Chondrocyte (in vitro differentiated cells): ENCODE data around the gene PRR18. TPM values are rescaled to one million over a fixed set of nuclear protein-coding genes. Genes with fewer than 3 reads are reported as not detected.

Experiments used
- DNase-seq: peaks from one replicate; pipeline ENCODE4 v3.0.0; 2021; ENCODE audit warnings: mixed read lengths, low spot score
- H3K27ac Mint-ChIP-seq: one replicate; pipeline ENCODE4 v1.8.0; 2021; ENCODE audit warnings: mild to moderate bottlenecking, moderate library complexity, mixed read lengths; ENCODE audit not compliant: unreplicated experiment
- H3K27me3 Mint-ChIP-seq: 2 replicates; pipeline ENCODE4 v1.8.0; 2021; ENCODE audit warnings: low read depth, mixed read lengths
- H3K36me3 Mint-ChIP-seq: 2 replicates; pipeline ENCODE4 v1.8.0; 2021; ENCODE audit warnings: low read depth, mixed read lengths
- H3K4me1 Mint-ChIP-seq: 2 replicates; pipeline ENCODE4 v1.8.0; 2021; ENCODE audit warnings: low read depth, mild to moderate bottlenecking, mixed read lengths
- H3K4me3 Mint-ChIP-seq: one replicate; pipeline ENCODE4 v1.8.0; 2021; ENCODE audit warnings: mild to moderate bottlenecking, moderate library complexity, mixed read lengths; ENCODE audit not compliant: unreplicated experiment
- H3K9me3 Mint-ChIP-seq: 2 replicates; pipeline ENCODE4 v1.8.0; 2021; ENCODE audit warnings: low read depth, mixed read lengths
- total RNA-seq: library from RNA; stranded (reverse); gene quantifications from 3 replicates; pipeline ENCODE4 v1.2.1, GENCODE V29; 2021
- TF ChIP-seq, protein P1 (sequence below): fragments of 200-600 bp; sonication (generic); IDR thresholded peaks from 2 replicates; pipeline ENCODE4 v1.5.0; 2021; ENCODE audit warnings: antibody characterized with exemption, mild to moderate bottlenecking, moderate library complexity

PRR18 gene
- total RNA-seq, 1 donor from 2014 or later: 0.70 TPM

GRCh38 chr6:166277018-166277417 lies 31.2 kb downstream of the PRR18 start:
- peaks cover 45% of the 10 kb centered on the region for H3K27me3 Mint-ChIP-seq
- no peaks in the 10 kb centered on the region for H3K9me3 Mint-ChIP-seq
- H3K4me1 Mint-ChIP-seq: peaks cover 5% of the 10 kb centered on the region
- H3K27ac Mint-ChIP-seq: no peak overlapping the region
- H3K36me3 Mint-ChIP-seq: no peaks in the 10 kb centered on the region
- no peak for DNase-seq
- H3K4me3 Mint-ChIP-seq: no peak overlapping the region
- TF ChIP-seq, protein P1, sequence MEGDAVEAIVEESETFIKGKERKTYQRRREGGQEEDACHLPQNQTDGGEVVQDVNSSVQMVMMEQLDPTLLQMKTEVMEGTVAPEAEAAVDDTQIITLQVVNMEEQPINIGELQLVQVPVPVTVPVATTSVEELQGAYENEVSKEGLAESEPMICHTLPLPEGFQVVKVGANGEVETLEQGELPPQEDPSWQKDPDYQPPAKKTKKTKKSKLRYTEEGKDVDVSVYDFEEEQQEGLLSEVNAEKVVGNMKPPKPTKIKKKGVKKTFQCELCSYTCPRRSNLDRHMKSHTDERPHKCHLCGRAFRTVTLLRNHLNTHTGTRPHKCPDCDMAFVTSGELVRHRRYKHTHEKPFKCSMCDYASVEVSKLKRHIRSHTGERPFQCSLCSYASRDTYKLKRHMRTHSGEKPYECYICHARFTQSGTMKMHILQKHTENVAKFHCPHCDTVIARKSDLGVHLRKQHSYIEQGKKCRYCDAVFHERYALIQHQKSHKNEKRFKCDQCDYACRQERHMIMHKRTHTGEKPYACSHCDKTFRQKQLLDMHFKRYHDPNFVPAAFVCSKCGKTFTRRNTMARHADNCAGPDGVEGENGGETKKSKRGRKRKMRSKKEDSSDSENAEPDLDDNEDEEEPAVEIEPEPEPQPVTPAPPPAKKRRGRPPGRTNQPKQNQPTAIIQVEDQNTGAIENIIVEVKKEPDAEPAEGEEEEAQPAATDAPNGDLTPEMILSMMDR: no peak

DNA sequence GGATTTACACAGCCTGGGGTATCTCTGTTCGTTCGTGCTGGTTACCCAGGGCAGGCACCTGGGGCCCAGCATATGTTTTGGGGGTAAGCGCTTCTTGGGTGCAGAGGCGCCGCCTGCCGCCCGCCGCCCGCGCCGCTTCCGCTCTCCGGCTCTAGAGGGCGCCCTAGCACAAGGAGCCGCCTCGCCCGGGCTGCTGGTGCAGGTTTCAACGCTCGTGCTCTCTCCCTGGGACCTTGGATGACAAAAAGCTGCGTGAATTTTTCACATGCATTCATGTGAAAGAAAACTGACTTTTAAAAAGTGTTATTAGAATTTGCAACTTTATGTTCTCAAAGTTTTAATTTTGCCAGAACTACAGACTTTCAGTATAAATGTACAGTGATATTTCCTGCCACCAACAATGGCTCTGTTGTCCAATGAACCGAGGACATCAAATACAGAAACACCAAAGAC lies 32.5 kb downstream of the PRR18 start:
- no peak overlapping the region for H3K4me3 Mint-ChIP-seq
- DNase-seq: no peak
- peaks cover 5% of the 10 kb centered on the region for H3K4me1 Mint-ChIP-seq
- H3K36me3 Mint-ChIP-seq: no peaks in the 10 kb centered on the region
- no peak overlapping the region for H3K27ac Mint-ChIP-seq
- TF ChIP-seq, protein P1: peak; percentile 100
- H3K27me3 Mint-ChIP-seq: peaks cover 34% of the 10 kb centered on the region
- H3K9me3 Mint-ChIP-seq: no peaks in the 10 kb centered on the region

GRCh38 chr6:166274739-166275370 lies 33.3 kb downstream of the PRR18 start:
- no peak overlapping the region for H3K4me3 Mint-ChIP-seq
- H3K9me3 Mint-ChIP-seq: no peaks in the 10 kb centered on the region
- TF ChIP-seq, protein P1: no peak
- peaks cover 32% of the 10 kb centered on the region for H3K27me3 Mint-ChIP-seq
- no peak overlapping the region for H3K27ac Mint-ChIP-seq
- peaks cover 5% of the 10 kb centered on the region for H3K4me1 Mint-ChIP-seq
- no peaks in the 10 kb centered on the region for H3K36me3 Mint-ChIP-seq
- no peak for DNase-seq

GRCh38 chr6:166274163-166274562 lies 34.0 kb downstream of the PRR18 start:
- no peak overlapping the region for H3K27ac Mint-ChIP-seq
- H3K4me1 Mint-ChIP-seq: peaks cover 5% of the 10 kb centered on the region
- TF ChIP-seq, protein P1: no peak
- no peaks in the 10 kb centered on the region for H3K9me3 Mint-ChIP-seq
- H3K27me3 Mint-ChIP-seq: peaks cover 35% of the 10 kb centered on the region
- H3K4me3 Mint-ChIP-seq: no peak overlapping the region
- no peak for DNase-seq
- no peaks in the 10 kb centered on the region for H3K36me3 Mint-ChIP-seq

GRCh38 chr6:166271376-166271765 lies 36.8 kb downstream of the PRR18 start:
- Mint-ChIP-seq H3K36me3 (no peaks in the 10 kb centered on the region), H3K27ac (no peak overlapping the region), H3K4me1 (peaks cover 5% of the 10 kb centered on the region), H3K4me3 (no peak overlapping the region), H3K27me3 (peaks cover 44% of the 10 kb centered on the region), H3K9me3 (no peaks in the 10 kb centered on the region)
- DNase-seq: no peak
- TF ChIP-seq, protein P1: no peak
